Measurements from ENCODE around the gene CMIP.

CMIP gene

GRCh38 chr16:81532491-81533174 is 88.0 kb downstream of the CMIP start:
- DNase-seq (ENCODE audit: low read depth in 2 of 2), result no peak

GRCh38 chr16:81533175-81533507 is 88.5 kb downstream of the CMIP start:
- DNase-seq (ENCODE audit: low read depth in 2 of 2), result no peak

GRCh38 chr16:81535679-81536360 is 91.2 kb downstream of the CMIP start:
- no peak for DNase-seq (ENCODE audit: low read depth in 2 of 2)

GRCh38 chr16:81536648-81537047 is 92.0 kb downstream of the CMIP start:
- no peak for DNase-seq (ENCODE audit: low read depth in 2 of 2)

- peak; percentile 33 to 38 for DNase-seq (ENCODE audit: low read depth in 2 of 2)
Measured at GRCh38 chr16:81537721-81538561, 93.3 kb downstream of the CMIP start.

- no peak for DNase-seq (ENCODE audit: low read depth in 2 of 2)
Measured at GRCh38 chr16:81539009-81539758, 94.6 kb downstream of the CMIP start.

GRCh38 chr16:81539759-81540472 is 95.3 kb downstream of the CMIP start:
- no peak for DNase-seq (ENCODE audit: low read depth in 2 of 2)

GRCh38 chr16:81541314-81541713 is 96.7 kb downstream of the CMIP start:
- no peak for DNase-seq (ENCODE audit: low read depth in 2 of 2)

GRCh38 chr16:81542609-81543570 is 98.3 kb downstream of the CMIP start:
- no peak for DNase-seq (ENCODE audit: low read depth in 2 of 2)

- no peak for DNase-seq (ENCODE audit: low read depth in 2 of 2)
Measured at GRCh38 chr16:81543571-81543970, 99.0 kb downstream of the CMIP start.

GRCh38 chr16:81544261-81544660 is 99.7 kb downstream of the CMIP start:
- no peak for DNase-seq (ENCODE audit: low read depth in 2 of 2)

- DNase-seq (ENCODE audit: low read depth in 2 of 2), result no peak
Measured at GRCh38 chr16:81544700-81545271, 100.2 kb downstream of the CMIP start.

GRCh38 chr16:81545470-81546250 is 101.1 kb downstream of the CMIP start:
- DNase-seq (ENCODE audit: low read depth in 2 of 2), result no peak

GRCh38 chr16:81546781-81547180 is 102.2 kb downstream of the CMIP start:
- DNase-seq (ENCODE audit: low read depth in 2 of 2), result no peak

GRCh38 chr16:81547194-81547938 is 102.8 kb downstream of the CMIP start:
- DNase-seq (ENCODE audit: low read depth in 2 of 2), result no peak

- no peak for DNase-seq (ENCODE audit: low read depth in 2 of 2)
Measured at GRCh38 chr16:81547939-81548216, 103.3 kb downstream of the CMIP start.

GRCh38 chr16:81548551-81548875 is 103.9 kb downstream of the CMIP start:
- no peak for DNase-seq (ENCODE audit: low read depth in 2 of 2)

- DNase-seq (ENCODE audit: low read depth in 2 of 2), result no peak
Measured at GRCh38 chr16:81548876-81549546, 104.4 kb downstream of the CMIP start.
